Suppressor macrophage (primary cell): ENCODE measurements around the gene VCPKMT.

Experiments
- DNase-seq, 4 experiments: peaks; one replicate each; pipeline ENCODE4 v3.0.0-alpha.2; 2020 to 2022
- total RNA-seq, 17 experiments: gene quantifications; one replicate each; lab custom pipeline; 2026; ENCODE audit warnings: mixed read lengths in 6 of 17, inconsistent platforms in 3 of 17; lab: John Stamatoyannopoulos, UW

VCPKMT gene
- 3.0 to 10.3 (median 6.4) reads per million in 17 experiments for total RNA-seq

DNA sequence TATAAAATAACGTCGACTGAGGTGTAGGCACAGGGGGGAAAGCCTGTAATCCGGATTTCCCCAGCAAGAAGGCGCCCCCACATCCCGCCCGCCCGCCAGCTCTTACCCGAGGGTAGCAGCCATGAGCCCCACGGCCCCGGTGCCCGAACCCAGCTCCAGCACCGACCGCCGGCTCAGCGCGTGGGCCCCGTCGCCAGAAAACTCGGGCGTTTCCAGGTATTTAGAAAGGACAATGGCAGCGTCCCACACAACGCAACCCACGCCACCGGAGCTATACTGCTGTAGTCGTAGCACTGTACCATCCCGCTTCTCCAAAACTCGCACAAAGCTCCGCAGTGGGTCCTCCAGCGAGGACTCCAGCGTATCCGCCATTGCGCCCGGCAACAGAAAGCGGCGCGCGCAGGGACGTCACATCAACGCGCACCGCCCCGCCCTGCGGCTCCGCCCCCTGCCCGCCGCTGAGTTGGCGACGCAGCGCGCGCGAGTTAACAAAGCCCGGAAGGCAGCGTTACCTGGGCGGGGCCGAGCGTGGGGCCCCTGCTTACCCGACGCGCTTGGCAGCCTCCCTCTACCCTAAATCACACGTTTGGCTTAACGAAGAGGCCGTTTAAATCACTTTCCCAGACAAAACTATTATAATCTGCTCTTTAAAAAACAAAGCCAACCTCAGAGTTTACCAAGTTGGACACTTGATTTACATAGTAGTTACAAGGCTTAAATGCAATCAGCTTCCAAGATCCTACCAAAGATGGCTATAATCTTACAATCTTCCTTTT, at the start of gene VCPKMT:
Gene VCPKMT (minus strand): TSS at position 392 of the 776 bp plus-strand sequence. CDS start 20 bp downstream, at position 372.
- DNase-seq: peak; percentile 96 to 99 (median 98)

- DNase-seq: no peak
These were observed 39.7 kb upstream of the VCPKMT start for GRCh38 chr14:50156111-50156510.

- no peak for DNase-seq
These were observed 32.4 kb upstream of the VCPKMT start for GRCh38 chr14:50148799-50149198.

DNA sequence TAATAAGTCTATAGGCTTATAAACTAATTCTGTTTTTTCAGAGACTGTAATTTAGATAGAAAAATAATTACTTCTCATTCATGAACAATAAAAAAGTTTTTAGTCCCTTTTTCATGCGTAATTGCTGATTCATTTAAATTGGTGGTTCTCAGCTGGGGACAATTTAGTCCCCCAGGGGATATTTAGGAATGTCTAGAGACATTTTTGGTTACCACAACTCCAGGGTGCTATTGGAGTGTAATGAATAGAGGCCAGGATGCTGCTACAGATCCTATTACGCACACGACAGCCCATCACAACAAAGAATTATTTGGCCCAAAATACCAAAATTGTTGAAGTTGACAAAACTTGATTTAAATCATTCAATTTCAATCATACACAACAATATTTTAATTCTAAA, 22.8 kb upstream of the VCPKMT start:
- no peak for DNase-seq

DNA sequence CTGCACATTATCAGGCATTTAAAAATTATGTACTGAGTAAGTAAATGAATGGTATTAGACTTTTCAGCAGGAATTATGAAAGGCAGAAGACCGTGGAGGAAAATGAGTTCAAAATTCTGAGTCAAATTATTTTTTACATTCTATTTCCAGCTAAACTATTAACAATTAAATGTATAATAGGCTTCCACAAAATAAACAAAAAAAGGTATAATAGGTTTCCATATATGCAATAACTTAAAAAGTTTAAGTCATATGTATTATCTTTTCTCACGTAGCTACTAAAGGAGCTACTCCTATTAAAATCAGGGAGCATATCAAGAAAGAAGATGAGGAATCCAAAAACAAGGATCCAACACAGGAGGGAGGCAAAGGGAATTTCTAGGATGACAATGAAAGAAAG, 11.4 kb upstream of the VCPKMT start:
- no peak for DNase-seq

DNA sequence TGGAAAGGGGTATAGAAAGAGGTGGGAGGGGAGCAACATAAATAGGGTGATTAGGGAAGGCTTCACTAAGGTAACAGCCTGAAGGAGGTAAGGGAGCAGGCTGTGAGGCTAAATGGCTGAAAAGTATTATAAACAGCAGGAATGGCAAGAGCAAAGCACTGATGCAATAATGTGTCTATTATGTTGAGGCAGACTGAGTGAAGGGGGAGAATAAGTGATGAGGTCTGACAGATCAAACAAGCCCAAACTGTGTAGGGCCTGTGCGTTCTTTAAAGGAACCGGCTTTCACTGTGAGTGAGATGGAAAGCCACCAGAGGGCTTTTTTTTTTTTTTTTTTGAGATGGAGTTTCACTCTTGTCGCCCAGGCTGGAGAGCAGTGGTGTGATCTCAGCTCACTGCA, 6.7 kb upstream of the VCPKMT start:
- DNase-seq: no peak

DNA sequence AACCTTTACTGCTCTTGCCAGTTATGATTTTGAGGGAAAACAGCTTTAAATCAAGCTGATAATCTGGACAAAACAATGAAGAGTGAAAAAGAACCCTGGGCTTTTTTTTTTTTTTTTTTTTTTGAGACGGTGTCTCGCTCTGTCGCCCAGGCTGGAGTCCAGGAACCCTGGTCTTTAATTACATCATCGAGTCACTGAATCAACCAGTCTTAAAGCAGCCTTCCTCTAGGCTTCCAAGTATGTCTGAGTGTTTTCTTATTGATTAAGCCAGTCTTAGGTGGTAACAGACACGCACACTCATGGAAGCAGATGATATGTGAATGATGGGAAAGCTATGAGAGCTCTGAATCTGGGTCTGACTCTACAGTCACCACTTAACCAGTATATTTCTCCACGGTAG, 5.9 kb upstream of the VCPKMT start:
- DNase-seq: no peak

DNA sequence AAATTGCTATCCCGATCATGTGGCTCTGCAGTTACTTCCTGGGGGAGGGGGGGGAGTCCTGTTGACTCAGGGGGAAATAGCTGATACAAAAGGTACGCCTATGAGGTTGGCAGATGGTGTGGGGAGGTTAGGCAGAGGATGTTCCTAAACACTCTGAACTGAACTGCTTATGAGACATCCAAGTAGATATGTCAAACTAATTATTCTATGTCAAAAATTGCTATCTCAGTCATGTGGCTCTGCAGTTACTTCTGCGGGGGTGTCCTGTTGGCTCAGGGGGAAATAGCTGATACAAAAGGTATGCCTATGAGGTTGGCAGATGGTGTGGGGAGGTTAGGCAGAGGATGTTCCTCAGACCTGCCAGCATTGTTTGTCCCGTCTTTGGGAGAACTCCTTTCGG, 5.1 kb upstream of the VCPKMT start:
- DNase-seq: no peak

GRCh38 chr14:50117456-50117855, 1.1 kb upstream of the VCPKMT start:
- DNase-seq: no peak

GRCh38 chr14:50116966-50117365, 594 bp upstream of the VCPKMT start:
- DNase-seq: no peak

DNA sequence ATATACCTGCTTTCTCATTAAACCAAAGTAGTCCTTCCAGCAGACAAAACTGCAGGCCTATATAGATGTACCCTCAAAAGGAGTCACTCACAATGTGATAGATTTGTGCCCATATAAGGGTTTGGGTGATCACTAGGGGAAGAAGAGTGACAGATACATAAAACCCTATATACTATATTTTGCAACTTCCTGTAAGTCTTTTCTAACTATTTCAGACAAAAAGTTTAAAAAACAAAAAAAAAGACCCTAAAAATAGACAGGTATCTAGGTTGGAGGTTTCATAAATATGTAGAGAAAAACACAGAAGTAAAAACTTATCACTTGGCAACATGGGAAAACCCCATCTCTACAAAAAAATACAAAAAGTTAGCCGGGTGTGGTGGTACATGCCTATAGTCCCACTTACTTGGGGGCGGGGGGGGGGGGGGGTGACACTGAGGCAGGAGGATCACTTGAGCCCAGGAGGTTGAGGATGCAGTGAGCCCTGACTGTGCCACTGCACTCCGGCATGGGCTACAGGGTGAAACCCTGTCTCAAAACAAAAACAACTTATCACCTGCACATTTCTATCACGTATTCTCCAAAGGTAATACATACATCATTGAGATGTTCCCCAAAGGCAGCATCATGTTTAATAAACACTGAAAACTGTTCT, 2.9 kb downstream of the VCPKMT start:
- no peak for DNase-seq

- DNase-seq: no peak
These were observed 5.9 kb downstream of the VCPKMT start for GRCh38 chr14:50110323-50111037.

GRCh38 chr14:50109342-50109741, 7.0 kb downstream of the VCPKMT start:
- DNase-seq: peak in 2 of 4 experiments; percentile 9 to 16

- DNase-seq: no peak
These were observed 8.5 kb downstream of the VCPKMT start for GRCh38 chr14:50107850-50108249.

DNA sequence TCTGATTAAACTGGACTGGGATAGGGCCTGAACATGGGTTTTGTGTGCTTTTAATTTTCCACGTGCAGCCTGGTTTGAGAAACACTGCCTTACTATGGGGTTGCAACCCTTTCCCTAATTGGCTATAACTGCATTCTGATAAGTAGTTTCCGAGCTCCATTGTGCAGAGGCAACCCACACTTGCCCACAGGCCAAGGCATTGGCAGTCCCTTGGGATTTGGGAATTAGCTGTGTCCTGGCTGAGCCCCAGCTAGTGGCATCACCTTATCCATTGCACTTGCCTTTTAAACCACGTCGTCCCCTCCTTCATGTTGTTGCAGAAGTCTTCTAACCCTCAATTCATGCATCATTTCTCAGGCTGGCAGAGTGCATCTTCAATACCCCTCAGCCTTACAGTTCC, 10.2 kb downstream of the VCPKMT start:
- DNase-seq: no peak

GRCh38 chr14:50103558-50103957, 12.8 kb downstream of the VCPKMT start:
- peak in 2 of 4 experiments; percentile 10 to 30 for DNase-seq

DNA sequence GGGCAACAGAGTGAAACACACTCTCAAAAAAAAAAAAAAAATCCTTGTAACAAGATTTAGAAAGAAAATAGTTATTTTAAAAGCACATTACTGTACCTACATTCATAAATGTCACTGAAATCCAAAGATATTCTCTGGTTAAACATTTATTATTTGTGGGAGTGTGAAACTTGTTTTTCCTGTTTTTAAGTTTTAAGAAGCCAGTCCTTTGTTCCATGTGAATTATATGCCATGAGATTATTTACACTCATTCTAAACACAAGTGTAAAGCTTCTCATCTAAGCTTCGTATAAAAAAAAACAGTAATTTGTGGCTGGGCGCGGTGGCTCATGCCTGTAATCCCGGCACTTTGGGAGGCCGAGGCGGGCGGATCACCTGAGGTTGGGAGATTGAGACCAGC, 15.0 kb downstream of the VCPKMT start:
- DNase-seq: no peak

- DNase-seq: no peak
These were observed 15.6 kb downstream of the VCPKMT start for GRCh38 chr14:50100805-50101204.

DNA sequence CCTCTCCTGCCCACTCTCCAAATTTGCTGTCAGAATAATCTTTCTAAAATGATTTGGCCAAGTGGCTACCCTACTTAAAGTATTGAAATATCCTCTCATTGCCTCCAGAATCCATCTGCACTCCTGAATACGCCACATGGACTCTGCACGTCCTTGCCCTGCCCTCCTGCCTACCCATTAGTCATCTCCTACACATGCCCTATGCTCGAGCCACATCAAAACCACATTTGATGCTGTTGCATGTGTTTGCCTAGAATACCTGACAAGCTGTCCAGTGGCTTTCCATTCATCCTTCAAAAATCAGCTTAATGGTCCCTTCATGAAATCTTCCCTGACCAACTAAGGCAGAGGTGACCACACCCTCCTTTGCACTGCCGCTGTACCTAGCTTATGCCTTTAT, 17.0 kb downstream of the VCPKMT start:
- DNase-seq: no peak

DNA sequence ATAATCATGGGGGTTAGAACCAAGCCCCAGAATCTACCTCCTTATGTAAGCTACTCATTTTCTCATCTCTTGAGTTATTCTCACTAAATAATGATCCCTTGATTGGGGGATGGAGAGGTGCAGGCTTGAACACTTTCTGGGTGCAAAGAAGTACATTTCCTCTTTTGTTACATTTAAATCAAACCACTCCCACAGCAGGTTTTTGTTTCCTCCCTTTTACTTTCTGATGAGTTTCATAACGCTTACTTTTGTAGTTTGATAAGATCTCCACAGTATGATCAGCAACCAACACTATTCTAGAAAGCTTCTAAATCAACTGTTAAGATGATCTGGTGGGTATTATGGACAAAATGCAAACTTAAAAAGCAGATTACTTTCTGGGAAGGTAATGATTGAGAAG, 20.5 kb downstream of the VCPKMT start:
- DNase-seq: no peak

- DNase-seq: no peak
These were observed 22.2 kb downstream of the VCPKMT start for GRCh38 chr14:50094056-50094755.

DNA sequence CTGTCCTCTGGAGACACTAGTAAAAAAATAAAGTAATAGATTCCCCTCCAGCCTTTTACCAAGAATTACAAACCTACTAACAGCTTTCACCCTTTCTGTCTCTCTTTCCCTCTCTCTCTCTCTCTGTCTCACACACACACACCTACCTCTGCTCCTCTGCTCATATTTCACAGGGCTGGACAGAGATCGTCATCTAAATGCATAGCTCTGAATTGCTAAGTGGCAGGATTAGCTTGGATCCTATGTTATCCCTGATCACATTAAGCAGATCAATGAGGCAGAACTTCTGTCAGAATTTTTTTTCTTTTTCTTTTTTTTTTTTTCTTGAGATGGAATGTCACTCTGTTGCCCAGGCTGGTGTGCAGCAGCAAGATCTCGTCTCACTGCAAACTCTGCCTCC, 22.9 kb downstream of the VCPKMT start:
- no peak for DNase-seq

- DNase-seq: no peak
These were observed 24.3 kb downstream of the VCPKMT start for GRCh38 chr14:50092006-50092555.
